Stimulated activated naive CD4-positive, alpha-beta T cell treated with Interleukin-2 at 50 U/mL for 16 hours (primary cell): Measurements from ENCODE around the gene ALDH1A1.

Experiments used
- DNase-seq: peaks from one replicate; lab custom pipeline; 2025; lab: John Stamatoyannopoulos, UW

The ALDH1A1 gene

GRCh38 chr9:72952914-72953313 is at the start of gene ALDH1A1:
TSS of gene ALDH1A1 (minus strand) at chr9:72953053. CDS start at chr9:72953000, 53 bp downstream.
- no peak for DNase-seq

GRCh38 chr9:73001860-73002259 is 49.0 kb upstream of the ALDH1A1 start:
- DNase-seq: no peak

GRCh38 chr9:72998363-72998762 is 45.5 kb upstream of the ALDH1A1 start:
- DNase-seq: no peak

- DNase-seq: no peak
These were observed 44.6 kb upstream of the ALDH1A1 start for GRCh38 chr9:72997387-72997995.

GRCh38 chr9:72996684-72997314 is 43.9 kb upstream of the ALDH1A1 start:
- DNase-seq: no peak

GRCh38 chr9:72996114-72996513 is 43.3 kb upstream of the ALDH1A1 start:
- DNase-seq: no peak

- no peak for DNase-seq
These were observed 42.5 kb upstream of the ALDH1A1 start for GRCh38 chr9:72995131-72996024.

GRCh38 chr9:72991772-72992171 is 38.9 kb upstream of the ALDH1A1 start:
- DNase-seq: no peak

- no peak for DNase-seq
These were observed 37.7 kb upstream of the ALDH1A1 start for GRCh38 chr9:72990397-72991182.

GRCh38 chr9:72986522-72987116 is 33.8 kb upstream of the ALDH1A1 start:
- DNase-seq: no peak

- no peak for DNase-seq
These were observed 32.9 kb upstream of the ALDH1A1 start for GRCh38 chr9:72985746-72986145.

- DNase-seq: no peak
These were observed 32.1 kb upstream of the ALDH1A1 start for GRCh38 chr9:72984991-72985390.

- no peak for DNase-seq
These were observed 31.5 kb upstream of the ALDH1A1 start for GRCh38 chr9:72984226-72984947.

GRCh38 chr9:72983512-72984225 is 30.8 kb upstream of the ALDH1A1 start:
- DNase-seq: no peak

GRCh38 chr9:72983056-72983455 is 30.2 kb upstream of the ALDH1A1 start:
- DNase-seq: no peak

GRCh38 chr9:72982146-72982799 is 29.4 kb upstream of the ALDH1A1 start:
- DNase-seq: no peak

GRCh38 chr9:72981433-72981832 is 28.6 kb upstream of the ALDH1A1 start:
- no peak for DNase-seq

GRCh38 chr9:72980600-72981265 is 27.9 kb upstream of the ALDH1A1 start:
- no peak for DNase-seq

GRCh38 chr9:72980183-72980582 is 27.3 kb upstream of the ALDH1A1 start:
- DNase-seq: no peak
